Epidermal melanocyte (primary cell): ENCODE results near the gene ITGB2.

Experiments used
- DNase-seq: peaks from one replicate; pipeline ENCODE4 v3.0.0; 2011; ENCODE audit warnings: low spot score; ENCODE audit not compliant: insufficient read length

The ITGB2 gene

GRCh38 chr21:44848821-44849521 is 71.7 kb downstream of the ITGB2 start:
- DNase-seq: no peak

DNA sequence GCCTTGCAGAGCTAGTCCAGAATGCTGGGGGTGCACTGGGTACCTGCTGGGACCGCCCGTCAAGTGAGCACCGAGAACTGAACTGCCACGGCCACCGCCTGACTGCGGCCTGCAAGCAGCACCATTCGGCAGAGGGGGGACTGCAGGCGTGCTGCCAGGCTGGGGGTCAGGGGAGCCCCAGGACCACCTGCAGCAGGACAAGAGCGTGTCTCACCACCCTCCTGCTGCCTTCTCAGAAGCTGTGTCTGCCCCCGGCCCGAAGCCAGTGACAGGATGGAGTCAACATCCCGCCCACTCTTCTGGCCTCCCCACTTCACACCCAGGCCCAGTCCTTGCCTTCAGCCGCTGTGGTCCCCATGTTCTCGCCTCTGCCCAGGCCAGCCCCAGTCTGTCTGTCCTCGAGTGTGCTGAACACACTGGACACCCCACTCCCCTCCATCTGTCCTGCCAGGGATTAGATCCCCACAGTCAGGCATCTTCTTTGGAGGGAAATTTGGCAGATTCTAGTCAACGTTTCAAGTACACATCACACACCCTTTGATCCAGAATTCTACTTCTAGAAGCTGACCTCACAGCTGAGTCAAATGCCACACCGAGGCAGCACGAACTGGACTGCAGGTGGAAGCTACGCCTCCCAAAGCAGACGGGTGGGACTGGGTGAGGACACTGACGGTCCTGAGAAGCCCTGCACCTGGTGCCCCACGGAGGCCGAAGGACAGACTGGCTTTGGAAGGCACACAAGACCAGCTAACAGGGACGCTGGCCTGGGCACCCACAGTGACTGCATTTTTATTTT is 73.2 kb downstream of the ITGB2 start:
- no peak for DNase-seq

GRCh38 chr21:44846485-44847260 is 74.0 kb downstream of the ITGB2 start:
- peak; percentile 80 for DNase-seq

DNA sequence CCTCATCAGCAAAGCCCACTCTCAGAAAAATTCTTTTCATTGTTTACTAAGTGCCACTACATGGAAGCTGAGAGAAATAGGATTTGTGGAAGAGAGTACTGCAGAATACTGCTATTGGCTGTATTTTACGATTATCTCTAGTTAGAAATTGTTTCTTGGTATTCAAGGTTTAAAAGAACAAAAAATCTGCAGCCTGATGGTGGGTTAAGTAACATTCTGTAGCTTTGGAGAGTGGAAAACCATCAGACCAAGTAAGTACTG is 74.5 kb downstream of the ITGB2 start:
- DNase-seq: no peak

GRCh38 chr21:44845418-44846223 is 75.1 kb downstream of the ITGB2 start:
- peak; percentile 86 for DNase-seq

GRCh38 chr21:44844256-44844655 is 76.4 kb downstream of the ITGB2 start:
- DNase-seq: no peak

DNA sequence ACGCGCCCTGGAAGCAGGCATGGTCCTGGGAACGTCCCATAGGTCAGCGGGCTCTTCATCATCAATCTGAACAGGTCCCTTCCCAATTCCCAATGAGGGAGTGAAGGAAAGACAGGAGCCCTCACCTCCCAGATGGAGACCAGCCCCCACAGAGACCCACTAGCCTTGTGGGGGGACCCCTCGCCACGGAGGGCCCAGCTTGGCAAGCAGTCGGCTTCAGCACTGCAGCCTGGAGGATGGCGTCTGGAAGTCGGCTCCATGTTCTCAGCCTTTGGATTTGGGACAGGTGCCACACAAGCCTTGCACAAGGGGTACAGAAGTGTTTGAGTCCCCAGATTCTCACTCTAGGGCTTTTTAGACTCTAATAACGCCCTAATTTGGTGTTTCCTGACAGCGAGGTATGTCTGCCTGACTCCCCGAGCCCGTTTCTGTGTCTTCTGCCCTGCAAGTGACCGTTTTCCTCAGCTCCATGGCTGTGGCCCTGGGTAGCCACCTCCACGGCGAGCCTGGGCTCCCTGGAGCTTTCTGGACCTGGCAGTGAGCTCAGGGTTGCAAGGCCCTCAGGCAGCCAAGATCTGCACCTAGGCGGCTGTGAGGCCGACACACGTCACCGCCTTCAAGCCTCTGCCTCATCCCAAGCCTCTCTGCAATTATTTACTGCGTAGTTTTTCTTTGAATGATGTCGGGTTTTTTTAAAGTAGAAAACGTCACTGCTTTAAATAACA is 77.8 kb downstream of the ITGB2 start:
- no peak for DNase-seq

DNA sequence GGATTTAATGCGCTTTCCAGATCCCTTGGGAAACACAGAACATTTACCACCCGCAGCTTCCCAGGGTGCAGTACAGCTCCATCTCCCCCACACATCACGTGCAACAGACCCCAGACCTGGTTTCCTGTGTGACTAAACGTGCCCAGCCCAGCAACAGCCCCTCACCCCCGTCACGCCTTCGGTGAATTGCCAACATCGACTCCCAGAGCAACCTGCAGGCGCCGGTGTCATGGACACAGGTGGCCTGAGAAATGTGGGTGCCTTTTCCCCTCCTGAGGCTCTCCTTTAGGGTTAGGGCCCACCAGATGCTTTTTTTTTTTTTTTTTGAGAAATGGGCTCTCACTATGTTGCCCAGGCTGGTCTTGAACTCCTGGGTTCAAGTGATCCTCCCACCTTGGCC is 78.6 kb downstream of the ITGB2 start:
- DNase-seq: no peak

GRCh38 chr21:44840771-44841170 is 79.9 kb downstream of the ITGB2 start:
- DNase-seq: no peak

- DNase-seq: no peak
These were observed 81.7 kb downstream of the ITGB2 start for GRCh38 chr21:44838951-44839350.

DNA sequence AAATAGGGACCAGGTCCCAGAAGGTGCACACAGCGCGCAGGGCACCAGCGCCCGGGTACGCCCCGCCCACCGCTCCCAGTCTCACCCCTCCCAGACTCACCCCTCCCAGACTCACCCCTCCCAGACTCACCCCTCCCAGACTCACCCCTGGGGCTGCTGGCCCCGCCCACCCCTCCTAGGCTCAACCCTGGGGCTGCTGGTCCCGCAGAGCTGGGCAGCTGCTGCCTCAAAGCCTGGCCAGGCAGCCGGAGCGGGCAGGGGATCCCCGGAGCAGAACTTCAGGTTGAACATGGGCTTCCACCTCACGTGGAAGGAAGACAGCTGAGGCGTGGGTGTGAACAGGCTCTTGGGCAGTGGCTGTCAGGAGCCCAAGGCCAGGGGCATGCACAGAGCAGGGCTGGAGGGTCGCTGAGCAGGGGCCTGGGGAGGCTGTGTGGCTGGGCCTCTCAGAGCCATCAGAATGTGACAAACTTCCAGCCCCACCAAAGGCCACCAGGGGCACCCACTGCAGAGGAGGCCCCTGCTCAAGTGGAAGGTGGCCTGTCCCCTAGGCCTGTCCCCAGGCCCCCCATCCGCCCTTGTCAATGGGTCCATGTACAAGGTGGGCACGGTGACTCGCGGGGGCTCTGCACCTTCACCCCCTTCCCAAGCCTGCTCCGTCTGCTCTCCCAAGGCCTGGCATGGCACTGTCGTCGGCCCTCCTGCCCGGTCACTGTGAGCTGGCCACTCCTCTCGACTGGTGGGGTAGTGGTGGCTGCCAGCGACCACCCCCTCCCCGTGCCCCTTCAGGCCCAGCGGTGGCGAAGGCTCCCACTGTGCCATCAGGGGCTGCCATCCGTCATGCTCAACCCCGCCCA is 82.4 kb downstream of the ITGB2 start:
- no peak for DNase-seq

DNA sequence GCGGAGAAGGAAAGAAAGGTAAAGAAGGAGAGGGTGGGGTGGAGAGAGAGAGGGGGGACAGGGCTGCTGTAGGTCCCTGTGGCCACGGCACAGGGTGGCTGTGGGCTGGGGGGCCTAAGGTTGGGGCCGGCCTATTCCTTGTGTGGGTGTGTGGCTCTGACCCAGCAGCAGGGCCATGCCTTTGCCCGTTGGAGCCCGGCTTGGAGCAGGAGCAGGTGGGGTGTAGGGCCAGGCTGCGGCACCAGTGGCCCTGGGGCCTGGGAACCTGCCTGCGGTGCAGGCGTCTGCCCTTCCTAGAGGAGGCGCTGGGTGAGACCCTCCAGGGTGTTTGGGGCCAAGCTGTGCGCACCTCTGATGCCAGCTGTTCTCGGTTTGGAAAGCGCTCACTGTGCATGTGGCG is 83.2 kb downstream of the ITGB2 start:
- DNase-seq: no peak

- no peak for DNase-seq
These were observed 83.8 kb downstream of the ITGB2 start for GRCh38 chr21:44836666-44837471.

- DNase-seq: no peak
These were observed 84.4 kb downstream of the ITGB2 start for GRCh38 chr21:44836349-44836665.
